GM11168 (cell line): ENCODE data around the gene SNX9.
"Not testable (repeated sequence)": the region's sequence is repeated elsewhere in the genome, so short reads cannot be mapped to it uniquely, and the experiment has no call there.

ENCODE experiments used
- in situ Hi-C: fragments of 300-500 bp; cut with MboI; formaldehyde crosslinking; loops from one replicate; pipeline ENCODE4 v1.12.0; 2022; ENCODE audit warnings: low sequenced_read_pairs; ENCODE audit not compliant: unreplicated experiment

SNX9 gene

DNA sequence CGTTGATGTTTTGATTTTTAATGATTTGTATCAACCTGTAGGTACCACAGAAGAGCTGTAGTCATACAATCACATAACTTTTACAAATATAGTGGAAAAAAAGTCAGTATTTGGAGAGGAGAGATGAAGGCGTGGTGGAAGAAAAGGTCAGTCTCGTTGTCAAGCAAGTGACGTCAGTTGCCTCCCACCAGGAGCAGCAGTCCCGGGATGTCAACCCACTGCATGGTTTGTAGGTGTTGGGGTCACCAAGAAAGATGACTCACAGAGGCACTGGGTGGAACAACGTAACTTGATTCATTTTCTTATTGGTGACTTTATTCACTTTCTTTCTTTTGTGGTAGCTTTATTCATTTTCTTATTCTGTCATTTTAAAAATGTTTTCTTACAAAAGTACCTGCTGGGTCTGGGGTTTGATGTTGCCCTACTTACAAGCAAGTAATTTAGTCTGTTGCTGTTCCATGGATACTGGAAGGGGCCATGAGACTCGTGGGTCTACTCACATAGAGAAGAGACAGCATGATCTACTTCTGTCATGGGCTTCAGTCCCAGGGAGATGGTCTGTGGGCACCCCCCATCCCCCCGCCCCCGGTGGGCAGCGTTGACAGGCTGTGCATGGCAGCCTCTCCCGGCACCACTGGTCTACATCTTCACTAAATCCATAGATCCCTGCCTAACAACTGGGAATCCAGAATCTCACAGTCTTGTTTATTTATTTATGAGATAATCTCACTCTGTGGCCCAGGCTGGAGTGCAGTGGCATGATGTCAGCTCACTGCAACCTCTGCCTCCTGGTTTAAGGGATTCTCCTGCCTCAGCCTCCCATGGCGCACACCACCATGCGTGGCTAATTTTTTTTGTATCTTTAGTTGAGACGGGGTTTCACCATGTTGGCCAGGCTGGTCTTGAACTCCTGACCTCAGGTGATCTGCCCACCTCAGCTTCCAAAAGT is 122.2 kb downstream of the SNX9 start:
- in situ Hi-C loops, result no loop called here

DNA sequence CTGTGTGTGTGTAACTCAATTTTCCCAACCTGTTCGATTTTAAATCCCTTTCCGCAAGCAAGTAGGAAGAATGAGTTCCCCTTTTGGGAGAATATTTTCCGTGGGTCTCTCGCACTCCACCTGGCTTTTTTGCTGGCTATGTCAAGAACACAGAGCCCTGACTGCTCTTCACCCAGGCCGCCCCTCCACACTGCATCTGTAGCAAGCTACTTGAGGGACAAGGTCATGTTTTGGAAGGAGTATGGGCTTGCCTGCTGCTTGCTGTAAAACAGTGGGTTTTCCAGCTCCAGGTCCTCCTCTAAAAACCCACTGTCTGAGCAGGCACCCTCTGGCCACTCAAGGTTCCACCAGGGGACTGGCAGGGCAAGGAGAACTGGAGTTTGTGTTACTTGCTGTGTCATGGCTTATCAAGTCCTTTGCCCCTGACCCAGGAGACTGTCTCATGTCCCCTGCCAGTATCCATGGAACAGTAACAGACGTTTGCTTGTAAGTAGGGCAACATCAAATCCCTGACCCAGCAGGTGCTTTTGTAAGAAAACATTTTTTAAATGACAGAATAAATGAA is 123.1 kb downstream of the SNX9 start:
- in situ Hi-C loops, result no loop called here

DNA sequence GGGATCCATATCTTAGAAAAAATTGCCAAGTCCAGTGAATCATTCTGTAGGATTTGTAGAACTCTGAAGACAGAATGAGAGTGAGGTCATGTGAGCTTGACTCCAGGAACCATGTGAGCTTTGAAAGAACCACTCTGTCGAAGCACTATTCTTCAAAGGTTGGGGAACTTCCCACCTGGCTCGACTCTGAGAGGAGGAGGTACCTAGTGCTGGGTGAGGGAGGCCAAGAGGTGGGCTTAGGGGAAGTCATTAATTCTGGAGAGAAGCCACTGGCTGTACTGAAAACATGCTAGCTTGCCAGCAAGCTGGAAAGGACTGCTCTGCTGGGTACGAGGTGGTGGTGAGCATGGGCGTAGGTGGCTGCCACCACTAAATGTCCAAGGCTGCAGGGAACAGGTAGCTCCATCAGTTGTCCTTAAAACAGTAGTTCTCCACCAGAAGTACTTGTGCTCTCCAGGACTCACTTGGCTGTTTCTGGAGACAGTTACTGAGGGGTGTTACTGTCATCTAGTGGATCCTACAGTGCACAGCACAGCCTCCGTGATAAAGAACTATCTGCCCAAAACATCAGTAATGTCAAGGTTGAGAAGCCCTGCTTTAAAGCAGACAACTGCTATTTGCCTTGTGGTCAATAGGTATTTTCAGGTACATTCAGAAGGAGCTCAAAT is 124.0 kb downstream of the SNX9 start:
- in situ Hi-C loops, result no loop called here

DNA sequence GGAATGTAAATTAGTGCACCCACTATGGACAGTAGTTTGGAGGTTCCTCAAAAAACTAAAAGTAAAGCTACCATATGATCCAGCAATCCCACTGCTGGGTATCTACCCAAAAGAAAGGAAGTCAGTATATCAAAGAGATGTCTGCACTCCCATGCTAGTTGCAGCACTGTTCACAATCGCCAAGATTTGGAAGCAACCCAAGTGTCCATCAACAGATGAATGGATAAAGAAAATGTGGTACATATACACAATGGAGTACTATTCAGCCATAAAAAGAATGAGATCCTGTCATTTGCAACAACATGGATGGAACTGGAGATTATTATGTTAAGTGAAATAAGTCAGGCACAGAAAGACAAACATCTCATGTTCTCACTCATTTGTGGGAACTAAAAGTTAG is 127.9 kb downstream of the SNX9 start:
- in situ Hi-C loops, result not testable (repeated sequence)

DNA sequence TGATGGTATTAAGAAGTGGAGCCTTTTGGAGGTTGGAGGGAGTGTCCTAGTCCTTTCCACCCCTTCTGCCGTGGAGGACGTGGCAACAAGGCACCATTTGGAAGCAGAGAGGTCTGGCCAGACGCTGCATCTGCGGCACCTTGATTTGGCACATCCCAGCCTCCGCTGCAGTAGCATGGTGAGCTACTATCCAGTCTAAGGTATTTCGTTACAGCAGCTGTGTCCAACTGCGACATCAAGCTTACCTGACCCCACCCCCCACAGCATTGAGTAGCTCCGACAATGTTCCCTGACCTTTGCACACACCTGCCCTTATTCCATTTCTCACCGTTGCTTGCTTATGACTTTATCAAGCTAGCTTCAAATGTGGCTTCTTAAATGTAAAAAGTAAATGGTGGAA is 128.8 kb downstream of the SNX9 start:
- in situ Hi-C loops, result no loop called here

DNA sequence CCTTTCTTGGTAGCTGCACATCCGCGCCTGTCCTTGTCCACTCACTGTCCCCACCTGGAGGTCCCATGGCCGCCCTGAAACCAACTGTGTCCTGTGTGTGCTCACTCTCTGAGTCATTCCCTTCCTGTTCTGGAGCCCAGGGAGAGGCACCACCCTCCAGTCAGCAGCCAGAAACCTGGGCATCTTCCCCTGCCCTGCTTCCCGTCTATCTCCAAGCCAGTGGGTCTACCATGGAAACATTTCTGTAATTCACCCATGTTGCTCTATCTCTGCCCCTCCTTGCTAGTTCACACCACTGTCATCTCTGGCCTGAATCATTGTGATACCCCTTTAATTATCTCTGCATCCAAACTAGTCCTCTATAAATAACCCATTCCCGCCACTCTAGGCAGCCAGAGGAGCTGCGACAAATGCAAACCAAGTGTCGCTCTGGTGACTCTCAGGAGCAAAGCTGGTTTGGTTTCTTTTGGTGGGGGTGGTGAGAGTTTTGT is 129.9 kb downstream of the SNX9 start:
- in situ Hi-C loops, result no loop called here

DNA sequence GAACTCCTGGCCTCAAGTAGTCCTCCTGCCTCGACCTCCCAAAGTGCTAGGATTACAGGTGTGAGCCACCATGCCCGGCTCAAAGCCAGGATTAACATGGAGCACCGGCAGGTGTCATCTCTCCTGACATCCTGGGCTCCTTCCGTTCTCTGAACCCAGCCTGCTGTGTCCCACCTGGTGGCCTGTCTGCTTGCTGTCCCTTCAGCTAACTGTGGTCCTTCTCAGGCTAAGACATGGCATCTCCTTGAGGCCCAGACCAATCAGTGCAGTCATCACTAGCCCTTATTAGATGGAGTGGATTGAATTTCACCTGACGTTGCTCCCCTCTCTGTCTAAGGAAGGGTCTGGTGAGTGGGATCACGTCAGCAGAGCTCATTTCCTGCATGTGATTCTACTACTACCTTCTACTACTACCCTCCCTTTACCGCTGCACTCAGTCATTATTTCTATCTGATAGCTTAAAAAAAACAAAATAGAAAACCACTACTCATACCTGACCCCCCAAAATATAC is 130.6 kb downstream of the SNX9 start:
- in situ Hi-C loops, result no loop called here

DNA sequence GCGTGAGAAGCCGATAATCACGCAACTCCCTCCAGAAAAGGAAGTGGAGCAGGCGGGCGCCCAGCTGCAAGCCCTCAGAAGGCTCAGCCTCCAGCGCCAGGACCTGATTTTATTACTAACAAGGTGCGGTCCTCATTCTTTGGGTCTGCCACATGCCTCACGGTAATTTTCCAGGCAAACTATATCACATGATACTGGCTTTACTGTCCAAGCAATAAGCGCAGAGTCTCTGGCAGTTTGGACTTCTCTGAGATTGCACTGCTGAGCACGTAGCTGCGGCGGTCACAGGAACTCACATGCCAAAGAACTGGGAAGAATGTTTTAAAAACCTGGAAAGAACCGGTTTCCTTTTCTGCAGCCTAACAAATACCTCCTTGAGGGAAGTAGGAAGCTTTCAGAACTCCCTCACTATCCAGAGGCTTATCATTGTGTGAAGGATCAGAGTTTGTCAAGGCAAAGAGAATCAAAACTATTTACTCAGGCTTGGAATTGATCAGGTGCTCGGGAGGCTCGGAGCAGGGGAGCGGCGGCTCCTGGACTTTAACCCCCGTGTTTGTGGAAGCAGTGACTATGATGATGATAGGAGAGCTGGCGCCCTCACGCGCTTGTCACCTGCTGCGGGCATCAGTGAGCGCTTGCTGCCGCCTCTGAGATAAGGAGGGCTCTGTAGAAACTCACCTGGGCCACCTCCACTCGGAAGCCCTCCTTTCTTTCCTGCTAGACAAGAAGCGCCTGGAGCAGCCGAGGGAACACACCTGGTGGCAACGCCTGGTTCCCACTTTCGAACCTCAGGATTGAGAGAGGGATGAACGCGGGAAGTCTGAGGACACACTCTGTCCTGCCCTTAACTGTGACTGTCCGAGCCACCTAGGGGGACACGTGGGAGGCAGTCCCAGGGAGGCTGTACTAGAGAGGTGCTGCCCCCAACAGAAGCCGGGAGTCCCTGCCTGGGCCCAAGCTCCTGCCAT is 131.4 kb downstream of the SNX9 start:
- in situ Hi-C loops, result no loop called here

DNA sequence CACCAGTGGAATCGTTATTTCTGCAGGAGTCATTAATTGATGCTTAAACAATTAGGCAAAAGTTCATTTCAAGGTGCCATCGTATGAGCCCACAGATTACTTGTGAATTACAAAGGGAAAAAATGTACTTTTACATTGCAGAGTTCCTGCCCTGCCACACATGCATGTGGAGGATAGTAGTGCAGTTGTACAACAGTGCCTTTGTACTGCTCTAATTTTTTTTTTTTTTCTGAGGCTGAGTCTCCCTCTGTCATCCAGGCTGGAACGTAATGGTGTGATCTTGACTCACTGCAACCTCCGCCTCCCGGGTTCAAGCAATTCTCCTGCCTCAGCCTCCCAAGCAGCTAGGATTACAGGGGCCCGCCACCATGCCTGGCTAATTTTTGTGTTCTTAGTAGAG is 132.6 kb downstream of the SNX9 start:
- in situ Hi-C loops, result no loop called here

DNA sequence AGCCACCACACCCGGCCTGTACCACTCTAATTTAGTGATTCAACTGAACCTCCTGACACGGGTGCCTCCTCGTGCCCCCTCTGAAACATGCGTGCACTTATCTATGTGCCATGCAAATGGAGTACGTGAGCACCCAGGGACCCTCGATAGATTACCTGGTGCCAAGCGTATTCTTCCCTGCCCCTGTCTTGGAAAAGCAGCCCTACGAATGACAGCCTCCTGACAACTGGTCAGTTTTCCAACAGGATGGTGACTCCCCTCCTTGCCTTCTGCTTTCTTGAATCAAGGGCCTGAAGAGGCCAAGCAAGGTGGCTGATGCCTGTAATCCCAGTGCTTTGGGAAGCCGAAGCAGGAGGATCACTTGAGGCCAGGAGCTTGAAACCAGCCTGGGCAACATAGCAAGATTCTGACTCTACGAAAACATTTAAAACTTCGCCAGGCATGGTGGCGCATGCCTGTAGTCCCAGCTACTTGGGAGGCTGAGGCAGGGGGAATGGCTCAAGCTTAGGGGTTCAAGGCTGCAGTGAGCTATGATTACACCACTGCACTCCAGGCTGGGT is 133.2 kb downstream of the SNX9 start:
- in situ Hi-C loops, result no loop called here

DNA sequence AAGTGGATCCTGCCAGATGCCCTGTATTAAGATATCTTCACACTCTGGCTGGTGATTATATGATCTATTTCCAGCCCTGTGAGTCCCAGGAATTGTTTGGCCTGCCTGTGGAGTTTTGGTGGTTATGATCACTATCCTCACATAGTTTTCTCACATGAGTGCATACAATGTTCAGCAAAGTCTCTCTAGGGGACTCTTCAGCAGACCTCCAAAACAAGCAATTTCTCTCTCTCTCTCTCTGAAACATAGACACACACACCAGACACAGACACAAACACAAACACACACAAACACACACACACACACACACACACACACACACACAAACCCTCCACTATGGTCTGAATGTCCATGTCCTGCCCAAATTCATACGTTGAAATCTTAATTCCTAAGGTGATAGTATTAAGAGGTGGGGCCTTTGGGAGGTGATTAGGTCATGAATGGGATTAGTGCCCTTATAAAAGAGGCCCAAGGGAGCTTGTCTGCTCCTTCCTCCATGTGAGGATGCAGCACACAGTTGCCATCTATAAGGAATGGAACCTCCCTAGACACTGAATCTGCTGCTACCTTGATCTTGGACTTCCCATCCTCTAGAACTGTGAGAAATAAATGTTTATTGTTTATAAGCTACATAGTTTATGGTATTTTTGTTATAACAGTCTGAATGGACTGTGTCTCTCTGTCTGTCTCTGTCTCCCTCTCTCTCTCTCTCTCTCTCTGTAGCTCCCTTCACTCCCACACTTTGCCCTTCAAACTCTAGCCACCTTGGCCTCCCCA is 136.6 kb downstream of the SNX9 start:
- in situ Hi-C loops, result no loop called here

DNA sequence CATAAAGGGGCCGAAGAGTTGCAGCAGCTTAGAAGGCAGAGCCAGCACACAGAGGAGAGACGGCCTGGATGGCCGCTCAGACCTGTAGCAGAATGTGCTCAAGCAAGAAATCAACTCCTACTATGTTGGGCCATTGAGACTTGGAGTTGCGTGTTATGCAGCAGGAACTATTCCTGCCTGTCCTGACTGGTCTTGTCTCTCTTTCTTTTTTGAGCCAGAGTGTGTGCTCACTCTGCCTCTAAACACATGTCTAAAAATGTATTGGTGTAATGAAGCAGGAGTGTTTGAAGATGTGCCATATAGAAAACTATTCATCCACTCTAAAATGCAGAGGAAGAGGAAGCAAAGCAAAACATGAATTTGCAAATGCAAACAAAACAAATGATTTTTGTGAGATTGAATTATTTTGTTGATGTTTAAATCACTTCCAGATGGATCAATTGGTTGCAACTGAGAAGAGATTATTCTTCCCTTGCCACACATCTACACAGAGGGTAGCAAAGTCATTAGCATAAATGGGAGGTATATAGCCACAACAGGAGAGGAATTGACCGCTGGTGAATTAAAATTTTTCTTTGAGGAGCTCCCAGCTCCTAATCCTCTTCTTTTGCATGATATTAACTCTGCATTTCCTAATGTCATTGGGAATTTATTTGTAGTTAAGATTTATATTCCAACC is 138.2 kb downstream of the SNX9 start:
- in situ Hi-C loops, result no loop called here

DNA sequence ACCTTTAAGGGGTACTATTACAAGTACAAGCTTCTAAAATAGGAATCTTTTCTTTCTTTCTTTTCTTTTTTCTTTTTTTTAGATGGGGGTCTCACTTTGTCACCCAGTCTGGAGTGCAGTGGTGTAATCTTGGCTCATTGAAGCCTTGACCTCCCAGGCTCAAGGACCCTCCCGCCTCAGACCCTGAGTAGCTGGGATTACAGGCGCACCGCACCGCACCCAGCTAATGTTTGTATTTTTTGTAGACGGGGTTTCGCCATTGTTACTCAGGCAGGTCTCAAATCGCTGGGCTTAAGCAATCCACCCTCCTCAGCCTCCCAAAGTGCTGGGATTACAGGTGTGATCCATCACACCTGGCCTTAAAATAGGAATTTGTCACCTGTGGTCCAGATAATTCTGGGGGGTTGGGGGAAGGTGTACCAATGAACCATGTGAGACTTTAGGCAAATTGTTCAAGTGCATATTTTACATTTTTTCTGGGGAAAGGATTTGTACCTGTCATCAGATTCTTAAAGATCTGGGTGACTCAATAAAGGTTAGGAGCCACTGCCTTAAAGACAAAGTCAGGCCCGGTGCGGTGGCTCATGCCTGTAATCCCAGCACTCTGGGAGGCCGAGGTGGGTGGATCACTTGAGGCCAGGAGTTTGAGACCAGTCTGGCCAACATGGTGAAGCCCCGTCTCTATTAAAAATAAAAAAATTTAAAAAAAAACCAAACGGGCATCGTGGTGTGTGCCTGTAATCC is 139.0 kb downstream of the SNX9 start:
- in situ Hi-C loops, result no loop called here

DNA sequence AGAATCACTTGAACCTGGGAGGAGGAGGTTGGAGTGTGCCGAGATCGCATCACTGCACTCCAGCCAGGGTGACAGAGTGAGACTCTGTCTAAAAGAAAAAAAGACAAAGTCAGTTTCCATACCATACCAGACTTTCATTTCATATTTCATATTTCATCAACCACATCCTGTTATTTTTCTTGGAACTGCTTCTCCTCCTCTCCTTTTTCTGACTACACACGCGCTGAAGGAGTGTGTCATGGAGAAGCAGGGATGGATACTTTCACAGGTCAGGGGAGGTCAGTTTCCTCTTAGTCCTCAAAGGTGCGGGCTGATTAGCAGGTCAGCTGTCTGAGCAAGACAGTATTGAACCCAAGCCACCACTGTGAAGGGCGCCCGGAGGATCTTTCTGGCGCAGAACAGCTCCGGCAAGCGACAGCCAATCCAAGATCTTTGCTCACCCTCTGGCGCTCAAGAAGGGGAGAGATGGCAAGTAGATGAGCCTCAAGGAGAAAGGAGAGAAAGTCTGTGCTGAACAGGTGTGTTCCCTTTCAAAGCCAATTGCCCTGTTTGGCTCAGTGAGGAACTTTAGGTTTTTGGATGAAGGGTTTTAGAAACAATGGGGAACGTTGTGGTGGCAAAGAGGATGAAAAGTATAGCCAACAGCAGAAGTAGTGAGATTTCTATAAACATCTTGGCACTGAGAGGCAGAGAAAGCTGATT is 139.7 kb downstream of the SNX9 start:
- in situ Hi-C loops, result no loop called here

DNA sequence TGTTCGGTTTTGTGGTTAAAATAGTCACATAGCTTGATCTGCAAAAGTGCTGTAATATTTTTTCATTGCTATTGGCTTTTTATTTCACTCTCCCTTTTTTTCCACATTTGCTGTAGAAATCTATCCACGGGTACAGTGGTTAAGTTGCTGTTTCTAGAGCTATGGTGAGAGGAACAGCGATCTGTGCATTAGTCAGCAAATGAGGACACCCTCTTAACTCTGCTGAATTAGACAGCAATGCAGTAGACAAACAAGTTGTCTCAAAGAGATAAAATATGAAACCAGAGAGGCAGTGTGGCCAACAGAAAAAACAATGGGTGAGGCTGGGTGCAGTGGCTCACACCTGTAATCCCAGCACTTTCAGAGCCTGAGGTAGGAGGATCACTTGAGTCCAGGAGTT is 141.1 kb downstream of the SNX9 start:
- in situ Hi-C loops, result no loop called here

DNA sequence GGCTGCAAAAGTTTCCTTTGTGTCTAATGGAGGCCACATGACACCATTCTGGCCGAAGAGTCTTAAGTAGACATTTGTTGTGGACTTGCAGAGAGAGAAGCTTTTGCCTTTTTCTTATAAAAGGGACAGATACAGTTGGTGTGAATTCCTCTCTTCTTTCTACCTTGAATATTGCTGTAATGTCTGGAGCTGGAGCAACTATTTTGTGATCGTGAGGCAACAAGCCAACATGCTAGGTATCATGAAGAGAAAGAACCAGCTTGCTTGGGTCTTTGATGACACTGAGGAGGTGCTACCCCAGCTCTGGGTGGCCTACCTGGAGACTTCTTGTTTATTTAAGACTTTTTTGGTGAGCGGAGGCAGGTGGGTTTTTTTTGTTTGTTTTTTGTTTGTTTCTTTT is 142.3 kb downstream of the SNX9 start:
- in situ Hi-C loops, result no loop called here

DNA sequence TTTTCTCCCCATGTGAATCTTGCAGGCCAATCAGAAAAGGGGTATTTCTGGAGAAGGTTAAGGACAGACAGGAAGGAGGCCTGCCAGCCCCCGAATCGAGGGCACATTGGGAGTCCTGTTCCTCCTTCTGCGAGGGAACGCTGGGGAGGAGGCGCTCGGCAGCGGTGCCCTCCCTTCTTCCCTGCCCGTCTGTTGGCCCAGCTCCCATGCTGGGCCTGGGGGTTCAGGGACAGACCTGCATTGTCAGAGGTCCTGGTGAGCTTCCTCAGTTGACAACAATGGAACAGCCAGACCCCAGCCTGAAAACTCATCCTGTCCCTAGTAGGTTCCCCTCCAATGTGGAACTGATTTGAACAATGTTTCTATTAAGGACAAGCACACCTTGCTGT is 143.5 kb downstream of the SNX9 start:
- in situ Hi-C loops, result no loop called here
